ENCODE measurements around the gene WWTR1.

Gene WWTR1

DNA sequence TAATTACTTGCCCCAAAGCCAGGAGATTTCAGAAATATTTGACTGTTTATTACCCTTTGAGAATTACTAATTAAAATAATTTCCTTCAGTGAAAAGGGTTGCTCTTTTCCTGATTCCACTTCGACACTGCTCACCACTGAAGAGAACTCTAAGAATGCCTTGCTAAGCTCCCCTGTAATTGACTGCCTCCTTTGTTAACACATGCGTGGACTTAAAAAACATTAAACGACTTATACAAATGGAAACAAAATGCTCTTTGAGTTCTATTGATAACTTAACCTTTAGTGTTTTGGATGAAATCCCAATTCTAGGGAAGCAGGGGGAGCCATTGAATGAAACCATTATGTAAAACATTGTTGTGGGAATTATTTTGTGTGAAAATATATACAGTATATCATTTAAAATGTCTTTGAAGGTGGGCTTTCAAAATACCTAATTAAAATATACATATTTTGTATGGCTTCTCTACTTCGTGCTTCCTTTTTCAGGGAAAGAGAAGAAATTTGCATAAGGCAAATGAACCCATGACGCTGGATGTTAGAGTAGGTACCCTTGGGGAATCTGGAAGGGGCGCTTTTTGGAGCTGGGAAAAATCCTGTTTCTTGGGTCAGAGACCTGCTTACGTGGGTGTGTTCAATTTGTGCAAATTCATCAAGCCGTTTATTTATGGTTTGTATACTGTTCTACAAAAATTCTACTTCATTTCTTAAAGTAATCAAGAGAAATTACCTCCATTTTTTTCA lies 64.2 kb downstream of the WWTR1 start:
- DNase-seq (ENCODE audit: low read depth, low spot score) = no peak

DNA sequence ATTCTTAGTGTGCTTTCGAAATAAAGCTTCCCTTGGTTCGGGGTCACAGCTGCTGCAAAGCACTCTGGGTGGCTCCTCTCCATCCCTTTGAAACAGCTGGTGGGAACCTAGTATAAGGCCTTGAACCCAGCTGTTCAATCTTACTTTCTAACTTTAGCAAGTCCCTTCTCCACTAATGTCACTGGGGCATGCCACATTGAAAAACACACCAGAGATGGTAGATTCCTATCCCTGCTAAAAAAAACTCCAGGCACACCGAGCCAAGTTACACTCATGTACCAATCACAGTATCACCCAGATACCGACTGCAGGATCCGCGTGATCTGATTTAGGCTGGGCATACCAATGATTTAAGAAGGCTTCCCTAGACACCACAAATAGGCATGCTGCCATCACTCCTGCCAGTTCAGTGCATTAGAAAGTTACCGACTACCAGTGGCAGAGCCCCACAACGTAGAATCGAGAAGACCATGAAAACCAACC lies 65.0 kb downstream of the WWTR1 start:
- DNase-seq (ENCODE audit: low read depth, low spot score) = no peak

DNA sequence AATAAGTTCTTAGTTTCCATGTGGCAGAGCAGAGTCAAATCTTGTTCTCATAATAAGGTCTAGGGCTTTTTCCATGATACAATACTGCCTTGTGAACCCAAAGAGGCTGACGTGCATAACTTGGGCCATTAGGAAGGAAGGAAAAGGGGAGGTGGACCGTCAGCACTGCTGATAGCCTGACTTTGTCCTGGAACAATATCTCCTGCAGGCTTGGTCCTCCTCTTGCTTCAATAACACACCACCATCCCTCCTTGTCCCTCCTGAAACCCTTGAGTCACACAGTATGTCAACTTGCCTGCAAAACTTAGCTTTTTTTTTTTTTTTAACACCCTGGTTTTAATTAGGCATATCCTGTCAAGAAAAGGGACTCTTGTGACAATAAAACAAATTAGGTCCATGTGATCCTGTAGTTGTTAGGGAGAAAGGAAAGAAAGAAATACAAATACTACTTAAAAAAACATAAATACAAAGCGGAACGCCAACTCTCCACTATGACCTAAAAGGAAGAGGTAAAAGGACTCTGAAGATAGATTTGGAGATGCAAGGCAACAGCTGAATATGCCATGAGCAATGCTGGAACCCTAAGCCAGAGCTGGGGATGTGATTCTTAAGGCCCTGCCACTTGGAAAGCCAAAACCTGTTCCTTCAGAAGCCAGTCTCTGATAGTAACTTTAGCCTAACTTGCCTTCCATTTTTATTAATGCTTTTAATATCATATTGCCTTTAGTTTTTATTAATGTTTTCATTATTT lies 67.0 kb downstream of the WWTR1 start:
- no peak for DNase-seq (ENCODE audit: low read depth, low spot score)

- DNase-seq (ENCODE audit: low read depth, low spot score) = no peak
These were observed 68.5 kb downstream of the WWTR1 start for GRCh38 chr3:149589332-149589731.

DNA sequence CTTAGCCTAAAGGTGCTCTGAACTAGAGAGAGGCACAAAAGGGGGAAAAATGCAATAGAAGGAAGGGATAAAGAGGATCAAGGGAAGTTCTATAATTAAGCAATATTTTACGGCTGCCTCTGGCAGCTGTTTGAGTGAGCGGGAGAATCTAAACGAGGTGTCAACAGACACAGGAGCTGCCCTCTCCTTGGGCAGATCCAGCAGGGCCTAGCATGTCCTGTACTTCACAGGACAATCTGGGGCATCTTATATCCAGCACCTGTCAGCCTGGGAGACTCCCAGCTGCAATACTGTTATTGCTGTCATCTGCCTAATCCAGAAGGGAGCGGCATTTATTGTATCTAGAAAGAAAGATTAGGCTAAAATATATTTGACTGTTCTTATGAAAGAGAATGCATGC lies 68.9 kb downstream of the WWTR1 start:
- DNase-seq (ENCODE audit: low read depth, low spot score) = no peak

GRCh38 chr3:149587383-149587782 lies 70.4 kb downstream of the WWTR1 start:
- DNase-seq (ENCODE audit: low read depth, low spot score) = no peak

GRCh38 chr3:149586871-149587270 lies 71.0 kb downstream of the WWTR1 start:
- no peak for DNase-seq (ENCODE audit: low read depth, low spot score)

GRCh38 chr3:149585401-149585726 lies 72.5 kb downstream of the WWTR1 start:
- no peak for DNase-seq (ENCODE audit: low read depth, low spot score)

- DNase-seq (ENCODE audit: low read depth, low spot score) = no peak
These were observed 73.7 kb downstream of the WWTR1 start for GRCh38 chr3:149583921-149584635.

- no peak for DNase-seq (ENCODE audit: low read depth, low spot score)
These were observed 75.4 kb downstream of the WWTR1 start for GRCh38 chr3:149582395-149582794.

DNA sequence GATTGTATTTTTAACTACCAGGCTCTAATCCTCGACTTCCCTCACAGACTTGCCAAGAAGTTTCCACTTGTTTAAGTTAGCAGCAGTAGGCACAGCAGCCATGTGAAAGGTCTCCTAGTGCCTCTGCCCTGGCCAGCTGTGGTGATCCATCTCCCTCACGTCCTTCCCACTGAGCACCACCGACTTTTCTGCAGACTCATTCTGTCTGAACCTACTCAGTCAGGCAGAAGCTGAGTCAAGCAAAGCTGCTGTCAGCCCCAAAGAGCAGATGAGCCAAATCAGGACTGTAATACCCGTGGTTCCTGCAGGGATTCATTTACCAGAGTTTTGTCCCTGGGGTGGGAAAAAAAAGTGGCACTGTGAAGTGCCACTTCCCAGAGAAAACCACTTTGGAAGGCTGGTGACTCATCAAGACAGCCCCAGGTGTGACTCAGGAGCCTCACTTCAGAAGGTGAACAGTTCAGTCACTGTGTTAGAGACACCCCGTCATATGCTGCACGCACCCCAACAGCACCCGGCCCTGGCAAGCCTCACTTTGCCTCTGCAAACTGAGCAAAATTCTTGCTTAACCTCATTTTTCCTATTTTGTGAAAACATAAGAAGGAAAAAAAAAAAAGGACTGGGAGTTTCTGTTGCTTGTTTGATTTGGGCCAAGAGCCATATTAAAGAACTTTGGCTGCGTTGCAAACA lies 76.0 kb downstream of the WWTR1 start:
- no peak for DNase-seq (ENCODE audit: low read depth, low spot score)

GRCh38 chr3:149581248-149581647 lies 76.6 kb downstream of the WWTR1 start:
- DNase-seq (ENCODE audit: low read depth, low spot score) = no peak

GRCh38 chr3:149579838-149580542 lies 77.8 kb downstream of the WWTR1 start:
- no peak for DNase-seq (ENCODE audit: low read depth, low spot score)

DNA sequence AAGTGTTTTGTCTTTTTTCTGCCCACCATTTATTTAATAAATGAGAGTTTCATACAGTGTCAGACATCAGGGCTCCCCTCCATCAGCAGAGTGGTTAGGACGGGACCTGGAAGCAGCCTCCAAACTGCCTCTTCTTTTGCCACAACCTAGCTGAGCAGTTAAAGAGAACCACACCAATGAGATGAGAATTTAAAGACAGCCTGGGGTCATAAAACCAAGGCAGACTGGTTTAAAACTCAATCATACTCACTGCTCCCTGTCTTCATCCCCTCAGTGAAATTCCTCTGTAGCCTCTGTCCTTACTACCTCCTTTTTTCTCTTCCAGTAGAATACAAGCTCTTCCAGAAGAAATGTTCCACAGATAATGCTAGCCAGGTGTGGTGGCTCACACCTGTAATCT lies 78.7 kb downstream of the WWTR1 start:
- no peak for DNase-seq (ENCODE audit: low read depth, low spot score)

DNA sequence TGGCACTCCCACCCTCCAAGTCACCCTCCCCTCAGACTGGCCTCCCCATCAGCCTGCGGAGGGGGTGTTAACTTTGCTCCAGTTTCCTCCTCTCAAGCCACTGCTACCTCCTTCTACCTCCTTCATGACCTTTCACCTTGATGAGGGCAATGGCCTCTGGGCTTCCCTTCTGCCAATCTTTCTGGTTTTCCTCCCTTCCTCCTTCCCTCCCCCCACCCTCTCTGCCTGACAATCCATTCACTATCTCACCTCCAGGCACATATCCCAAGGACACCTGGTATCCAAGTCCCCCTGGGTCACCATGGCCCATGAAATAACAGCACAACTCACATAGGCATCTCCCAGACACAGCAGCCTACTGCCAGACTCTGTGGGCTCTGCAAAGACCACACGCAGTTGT lies 80.0 kb downstream of the WWTR1 start:
- no peak for DNase-seq (ENCODE audit: low read depth, low spot score)

- DNase-seq (ENCODE audit: low read depth, low spot score) = no peak
These were observed 81.8 kb downstream of the WWTR1 start for GRCh38 chr3:149575961-149576564.

DNA sequence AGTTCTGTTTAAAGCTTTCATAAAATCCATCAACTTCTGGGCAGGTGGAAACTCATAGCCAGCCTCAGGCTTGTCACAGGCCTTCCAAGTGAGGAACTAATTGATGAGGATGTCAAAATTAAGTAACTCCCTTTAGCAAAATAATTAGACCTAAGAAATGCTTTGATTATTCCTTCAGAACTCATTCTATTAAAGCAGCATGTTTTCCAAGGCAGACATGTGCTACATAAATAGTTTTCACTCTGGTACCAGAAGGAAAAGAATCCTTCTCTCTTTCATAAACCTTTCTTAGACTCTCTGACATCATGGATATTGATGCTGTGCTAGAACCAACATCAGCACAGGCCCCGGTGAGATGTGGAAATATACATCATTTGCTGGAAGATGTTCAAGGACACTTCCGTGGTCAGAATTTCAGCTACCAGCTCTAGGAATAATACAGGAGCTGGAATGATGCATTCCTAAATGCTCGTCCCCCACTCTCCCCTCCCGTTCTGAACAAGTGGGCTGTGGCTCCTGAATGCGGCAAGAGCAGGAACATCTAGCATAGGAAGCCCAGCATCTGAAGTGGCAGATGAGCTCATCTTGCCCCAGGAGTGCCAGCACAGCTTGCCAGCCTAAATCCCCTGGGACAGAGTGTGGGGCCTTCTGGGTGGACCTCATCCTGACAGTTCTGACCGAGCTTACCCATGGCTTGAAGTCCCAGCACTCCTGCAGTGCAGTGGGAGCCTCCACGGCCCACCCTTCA lies 82.4 kb downstream of the WWTR1 start:
- no peak for DNase-seq (ENCODE audit: low read depth, low spot score)

DNA sequence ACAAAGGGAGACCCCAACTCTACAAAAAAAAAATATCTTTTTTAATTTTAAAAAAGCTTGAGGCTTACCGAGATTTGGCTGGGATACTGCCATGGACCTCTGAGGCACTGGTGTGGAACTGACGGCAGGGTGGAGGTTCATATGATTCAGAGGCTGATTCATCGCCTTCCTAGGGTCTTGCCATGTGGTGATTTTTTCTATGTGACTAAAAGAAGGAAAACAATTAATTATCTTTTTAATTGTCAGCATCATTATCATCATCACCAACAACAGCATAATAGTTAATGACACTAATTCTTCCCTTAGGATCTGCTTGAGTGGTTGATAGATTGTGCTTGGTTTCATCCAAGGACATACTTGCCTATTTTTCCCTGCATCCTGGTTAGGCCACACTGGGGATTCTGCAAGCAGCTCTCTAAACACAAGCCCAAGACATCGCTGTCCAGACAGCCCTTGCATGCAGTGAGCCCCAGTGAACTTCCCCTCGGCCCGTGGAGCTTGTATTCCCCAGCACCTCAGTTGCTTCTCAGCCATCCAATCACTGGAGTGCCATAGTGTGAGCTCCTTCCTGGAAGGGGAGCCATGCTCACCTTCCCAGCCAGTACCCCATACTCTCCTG lies 84.9 kb downstream of the WWTR1 start:
- no peak for DNase-seq (ENCODE audit: low read depth, low spot score)

DNA sequence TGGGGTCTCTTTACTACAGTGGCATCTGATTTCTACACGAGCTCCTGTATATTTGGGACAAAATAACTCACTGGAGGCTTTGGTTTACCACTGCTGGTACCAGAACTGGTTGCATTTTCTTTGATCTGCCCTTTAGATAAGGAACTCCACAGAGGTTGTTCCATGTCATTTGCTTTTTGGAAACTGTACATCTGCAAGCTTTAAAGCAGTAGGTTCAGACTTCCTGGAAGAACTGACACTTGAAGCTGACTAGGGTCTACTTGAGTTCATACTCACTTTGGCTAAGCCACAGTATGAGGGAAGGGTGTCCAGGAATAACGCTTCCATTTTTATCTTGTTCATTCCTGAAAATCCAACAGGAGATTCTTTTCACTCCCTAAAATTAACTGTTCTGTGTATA lies 86.4 kb downstream of the WWTR1 start:
- no peak for DNase-seq (ENCODE audit: low read depth, low spot score)

GRCh38 chr3:149570016-149570415 lies 87.8 kb downstream of the WWTR1 start:
- DNase-seq (ENCODE audit: low read depth, low spot score) = no peak
